H9 (cell line): ENCODE data around the gene DISP3. TPM values are rescaled to one million over a fixed set of nuclear protein-coding genes. Genes with fewer than 3 reads are reported as not detected.

Experiments used
- DNase-seq: peaks from one replicate; pipeline ENCODE4 v3.0.0-alpha.2; 2017
- H2AFZ ChIP-seq: one replicate; pipeline ENCODE4 v1.6.1; 2013; ENCODE audit warnings: mild to moderate bottlenecking, low read length, control low read depth, moderate library complexity
- H2AK5ac ChIP-seq: 2 replicates; pipeline ENCODE4 v1.6.1; 2013; ENCODE audit warnings: low read length, control low read depth, mixed read lengths; ENCODE audit not compliant: insufficient read length
- H2BK120ac ChIP-seq: one replicate; pipeline ENCODE4 v1.6.1; 2013; ENCODE audit warnings: low read depth, mild to moderate bottlenecking, low read length, control low read depth, inconsistent platforms; ENCODE audit not compliant: poor library complexity, severe bottlenecking
- H2BK12ac ChIP-seq: 2 replicates; pipeline ENCODE4 v1.6.1; 2013; ENCODE audit warnings: low read length, control low read depth, mixed read lengths, low read depth; ENCODE audit not compliant: insufficient read length
- H2BK15ac ChIP-seq: 2 replicates; pipeline ENCODE4 v1.6.1; 2013; ENCODE audit warnings: low read depth, low read length, control low read depth
- H2BK20ac ChIP-seq: one replicate; pipeline ENCODE4 v1.6.1; 2013; ENCODE audit warnings: low read depth, mild to moderate bottlenecking, low read length, control low read depth, inconsistent platforms; ENCODE audit not compliant: poor library complexity, severe bottlenecking
- H2BK5ac ChIP-seq: 2 replicates; pipeline ENCODE4 v1.6.1; 2013; ENCODE audit warnings: low read length, control low read depth, mixed read lengths; ENCODE audit not compliant: insufficient read length
- H3K14ac ChIP-seq: 2 replicates; pipeline ENCODE4 v1.6.1; 2013; ENCODE audit warnings: low read length, control low read depth; ENCODE audit not compliant: insufficient read depth
- H3K18ac ChIP-seq: 2 replicates; pipeline ENCODE4 v1.6.1; 2013; ENCODE audit warnings: low read depth, mild to moderate bottlenecking, mixed read lengths, low read length, control low read depth; ENCODE audit not compliant: insufficient read length
- H3K23ac ChIP-seq: 2 replicates; pipeline ENCODE4 v1.6.1; 2013; ENCODE audit warnings: low read length, control low read depth, mixed read lengths, low read depth; ENCODE audit not compliant: insufficient read length
- H3K23me2 ChIP-seq: 2 replicates; pipeline ENCODE4 v1.6.1; 2013; ENCODE audit warnings: low read depth, mild to moderate bottlenecking, mixed read lengths, low read length, control low read depth; ENCODE audit not compliant: insufficient read length, poor library complexity, severe bottlenecking
- H3K27ac ChIP-seq: 2 replicates; pipeline ENCODE4 v1.5.1; 2013; ENCODE audit warnings: low read length, control low read depth, mixed read lengths, low read depth; ENCODE audit not compliant: insufficient read length
- H3K27me3 ChIP-seq: 2 replicates; pipeline ENCODE4 v1.6.1; 2013; ENCODE audit warnings: low read length, control low read depth, inconsistent platforms; ENCODE audit not compliant: insufficient read depth
- H3K4ac ChIP-seq: 2 replicates; pipeline ENCODE4 v1.6.1; 2013; ENCODE audit warnings: low read depth, mild to moderate bottlenecking, control low read depth, inconsistent platforms, low read length, moderate library complexity
- H3K4me1 ChIP-seq: 2 replicates; pipeline ENCODE4 v1.6.1; 2013; ENCODE audit warnings: low read length, control low read depth, inconsistent platforms; ENCODE audit not compliant: insufficient read depth
- H3K4me2 ChIP-seq: 2 replicates; pipeline ENCODE4 v1.6.1; 2013; ENCODE audit warnings: low read length, control low read depth, mixed read lengths; ENCODE audit not compliant: insufficient read length, insufficient read depth
- H3K56ac ChIP-seq: 2 replicates; pipeline ENCODE4 v1.6.1; 2013; ENCODE audit warnings: low read depth, mild to moderate bottlenecking, mixed read lengths, low read length, control low read depth; ENCODE audit not compliant: insufficient read length
- H3K79me1 ChIP-seq: 2 replicates; pipeline ENCODE4 v1.6.1; 2013; ENCODE audit warnings: low read depth, mild to moderate bottlenecking, moderate library complexity, low read length, control low read depth, inconsistent platforms; ENCODE audit not compliant: insufficient read depth, poor library complexity, severe bottlenecking
- H3K79me2 ChIP-seq: 2 replicates; pipeline ENCODE4 v1.6.1; 2013; ENCODE audit warnings: low read length, control low read depth, inconsistent platforms; ENCODE audit not compliant: insufficient read depth
- H3K9ac ChIP-seq: 2 replicates; pipeline ENCODE4 v1.6.1; 2013; ENCODE audit warnings: low read length, control low read depth, mixed read lengths; ENCODE audit not compliant: insufficient read length; ENCODE audit errors: extremely low read depth
- H3K9me3 ChIP-seq: one replicate; pipeline ENCODE4 v1.6.1; 2013; ENCODE audit warnings: low read depth, low read length, inconsistent platforms; ENCODE audit not compliant: control insufficient read depth
- H3T11ph ChIP-seq: one replicate; pipeline ENCODE4 v1.6.1; 2013; ENCODE audit warnings: mild to moderate bottlenecking, low read length, control low read depth, inconsistent platforms
- H4K20me1 ChIP-seq: one replicate; pipeline ENCODE4 v1.6.1; 2013; ENCODE audit not compliant: control insufficient read depth, insufficient read length, insufficient read depth
- H4K5ac ChIP-seq: 2 replicates; pipeline ENCODE4 v1.6.1; 2013; ENCODE audit warnings: low read depth, mild to moderate bottlenecking, mixed read lengths, low read length, control low read depth; ENCODE audit not compliant: insufficient read length
- H4K8ac ChIP-seq: replicated peaks from 2 replicates; pipeline ENCODE4 v1.6.1; 2013; ENCODE audit warnings: low read length, control low read depth, mixed read lengths, low read depth; ENCODE audit not compliant: insufficient read length
- H4K91ac ChIP-seq: 2 replicates; pipeline ENCODE4 v1.6.1; 2013; ENCODE audit warnings: low read depth, mild to moderate bottlenecking, moderate library complexity, mixed read lengths, low read length, control low read depth; ENCODE audit not compliant: insufficient read length
- H3K27ac Mint-ChIP-seq, 3 experiments: 2 replicates in 2 of 3; 3 replicates in 1 of 3; pipeline ENCODE4 v1.8.0; 2020 to 2021; ENCODE audit warnings: mixed read lengths in 3 of 3, mild to moderate bottlenecking in 1 of 3, moderate library complexity in 1 of 3
- H3K27me3 Mint-ChIP-seq: 2 replicates; pipeline ENCODE4 v1.8.0; 2021; ENCODE audit warnings: low read depth, mild to moderate bottlenecking, moderate library complexity, mixed read lengths
- H3K36me3 Mint-ChIP-seq, 3 experiments: 2 replicates in 2 of 3; 3 replicates in 1 of 3; pipeline ENCODE4 v1.8.0; 2020 to 2021; ENCODE audit warnings: low read depth in 3 of 3, mixed read lengths in 3 of 3; ENCODE audit not compliant: insufficient read depth in 1 of 3
- H3K4me1 Mint-ChIP-seq, 2 experiments: 2 replicates each; pipeline ENCODE4 v1.8.0; 2020; ENCODE audit warnings: mixed read lengths in 2 of 2
- H3K4me3 Mint-ChIP-seq, 2 experiments: 2 replicates in 1 of 2; 3 replicates in 1 of 2; pipeline ENCODE4 v1.8.0; 2020 to 2021; ENCODE audit warnings: mild to moderate bottlenecking in 2 of 2, mixed read lengths in 2 of 2, moderate library complexity in 1 of 2
- H3K9me3 Mint-ChIP-seq, 2 experiments: 2 replicates in 1 of 2; 3 replicates in 1 of 2; pipeline ENCODE4 v1.8.0; 2020; ENCODE audit warnings: mild to moderate bottlenecking in 2 of 2, mixed read lengths in 2 of 2, moderate library complexity in 1 of 2
- CTCF ChIP-seq: fragments of 200-600 bp; sonication (generic); conservative IDR thresholded peaks from 3 replicates; pipeline ENCODE4 v1.8.0; 2021; ENCODE audit warnings: antibody characterized with exemption, mild to moderate bottlenecking
- WGBS: extraction: QIAGEN DNeasy Blood & Tissue Kit; methylation state at CpG from one replicate; pipeline ENCODE4 v1.1.7; 2013; ENCODE audit warnings: missing lambda C conversion rate, low lambda C conversion rate, mixed read lengths; ENCODE audit not compliant: insufficient read length; ENCODE audit errors: extremely low coverage; 5-methylcytosine and 5-hydroxymethylcytosine counted together
- total RNA-seq: library from RNA; stranded (reverse); gene quantifications from 2 replicates; pipeline ENCODE4 v1.2.1, GENCODE V29; 2021

DISP3 gene
- total RNA-seq, 1 experiment from 2014 or later = 3.5 TPM

- DNase-seq = no peak
- H3K36me3 Mint-ChIP-seq = no peaks in the 10 kb centered on the region; a peak in 1 of 7 replicates
- H4K8ac ChIP-seq = no peak overlapping the region
- H3K27ac ChIP-seq = no peak overlapping the region
- no CpG with 5 or more reads among the region's 15 CpGs for WGBS
- no peak overlapping the region for H3K4me2 ChIP-seq
- no peak overlapping the region for H2BK12ac ChIP-seq
- no peak overlapping the region for H2BK120ac ChIP-seq
- H3K27ac Mint-ChIP-seq = no peak overlapping the region
- no peaks in the 10 kb centered on the region for H4K20me1 ChIP-seq
- H3K4me3 Mint-ChIP-seq = no peak overlapping the region
- no peaks in the 10 kb centered on the region for H3K79me1 ChIP-seq
- H3K27me3 ChIP-seq = no peaks in the 10 kb centered on the region
- no peak overlapping the region for H3K4ac ChIP-seq
- H3K27me3 Mint-ChIP-seq = peaks cover 19% of the 10 kb centered on the region
- H3K4me1 ChIP-seq = no peaks in the 10 kb centered on the region
- H3K9me3 Mint-ChIP-seq = no peaks in the 10 kb centered on the region
- no peak overlapping the region for H2AK5ac ChIP-seq
- H3K18ac ChIP-seq = no peak overlapping the region
- H3K9ac ChIP-seq = no peak overlapping the region
- no peak overlapping the region for H4K91ac ChIP-seq
- no peak overlapping the region for H3K23ac ChIP-seq
- H2BK5ac ChIP-seq = no peak overlapping the region
- no peak overlapping the region for H4K5ac ChIP-seq
- H3T11ph ChIP-seq = no peak overlapping the region
- H3K4me1 Mint-ChIP-seq = no peaks in the 10 kb centered on the region
- H3K23me2 ChIP-seq = no peaks in the 10 kb centered on the region
- H2BK15ac ChIP-seq = no peak overlapping the region
- no peak overlapping the region for H3K56ac ChIP-seq
- no peak for TF ChIP-seq CTCF
- no peak overlapping the region for H2AFZ ChIP-seq
- no peaks in the 10 kb centered on the region for H3K9me3 ChIP-seq
- no peak overlapping the region for H2BK20ac ChIP-seq
- no peak overlapping the region; the same call in 1 of the 2 replicates for H3K14ac ChIP-seq
- no peaks in the 10 kb centered on the region for H3K79me2 ChIP-seq
These were observed 20.1 kb upstream of the DISP3 start for GRCh38 chr1:11458811-11459275.
